HG03025 (cell line): ENCODE data around the gene ABCB4.

Source experiments
- ATAC-seq: cut with Tn5 transposase; IDR thresholded peaks from one replicate; pipeline ENCODE4 v1.9.1; 2021; ENCODE audit warnings: mild to moderate bottlenecking, moderate library complexity; ENCODE audit not compliant: unreplicated experiment, low FRiP score

The ABCB4 gene

GRCh38 chr7:87475359-87476178 is at the start of gene ABCB4:
Gene ABCB4 (minus strand): TSS chr7:87475680. CDS start chr7:87475465, 215 bp downstream.
- no peak for ATAC-seq

GRCh38 chr7:87518735-87519134 is 43.3 kb upstream of the ABCB4 start:
- no peak for ATAC-seq

- ATAC-seq = no peak
Measured at GRCh38 chr7:87517891-87518290, 42.4 kb upstream of the ABCB4 start.

GRCh38 chr7:87517136-87517815 is 41.8 kb upstream of the ABCB4 start:
- no peak for ATAC-seq

- ATAC-seq = no peak
Measured at GRCh38 chr7:87513735-87514335, 38.4 kb upstream of the ABCB4 start.

GRCh38 chr7:87512906-87513305 is 37.4 kb upstream of the ABCB4 start:
- ATAC-seq = no peak

- no peak for ATAC-seq
Measured at GRCh38 chr7:87511510-87511909, 36.0 kb upstream of the ABCB4 start.

- no peak for ATAC-seq
Measured at GRCh38 chr7:87510411-87510875, 35.0 kb upstream of the ABCB4 start.

GRCh38 chr7:87507446-87507845 is 32.0 kb upstream of the ABCB4 start:
- ATAC-seq = no peak

GRCh38 chr7:87506246-87507180 is 31.0 kb upstream of the ABCB4 start:
- no peak for ATAC-seq

GRCh38 chr7:87505557-87506245 is 30.2 kb upstream of the ABCB4 start:
- peak; percentile 58 for ATAC-seq

- ATAC-seq = no peak
Measured at GRCh38 chr7:87505122-87505521, 29.6 kb upstream of the ABCB4 start.

GRCh38 chr7:87499494-87499893 is 24.0 kb upstream of the ABCB4 start:
- ATAC-seq = no peak

- no peak for ATAC-seq
Measured at GRCh38 chr7:87498893-87499292, 23.4 kb upstream of the ABCB4 start.

- ATAC-seq = no peak
Measured at GRCh38 chr7:87497482-87497881, 22.0 kb upstream of the ABCB4 start.

GRCh38 chr7:87495366-87495765 is 19.9 kb upstream of the ABCB4 start:
- ATAC-seq = no peak

- no peak for ATAC-seq
Measured at GRCh38 chr7:87494454-87494853, 19.0 kb upstream of the ABCB4 start.

GRCh38 chr7:87483131-87483530 is 7.7 kb upstream of the ABCB4 start:
- no peak for ATAC-seq

- ATAC-seq = no peak
Measured at GRCh38 chr7:87482115-87482514, 6.6 kb upstream of the ABCB4 start.

GRCh38 chr7:87480386-87480785 is 4.9 kb upstream of the ABCB4 start:
- ATAC-seq = no peak
